NT2/D1 (cell line): ENCODE data around the gene PSEN1.

Experiments
- SUZ12 ChIP-seq: IDR thresholded peaks from 2 replicates; pipeline ENCODE4 v1.6.1; 2011; ENCODE audit not compliant: insufficient read length, insufficient read depth; ENCODE audit errors: extremely low read depth
- YY1 ChIP-seq: IDR thresholded peaks from 2 replicates; pipeline ENCODE4 v1.6.1; 2011; ENCODE audit not compliant: insufficient read length, insufficient read depth
- ZNF274 ChIP-seq: IDR thresholded peaks from 2 replicates; pipeline ENCODE4 v1.6.1; 2011; ENCODE audit warnings: mild to moderate bottlenecking, low read depth, low read length

- TF ChIP-seq ZNF274 = no peak
- TF ChIP-seq SUZ12 = no peak
- no peak for TF ChIP-seq YY1
Measured at GRCh38 chr14:73209953-73210352, 73.6 kb downstream of the PSEN1 start.
